Spleen (tissue), 7 donors: ENCODE results near the gene GLT8D1.

Source experiments
- POLR2A ChIP-seq, 3 donors: fragments of 450-650 bp; IDR thresholded peaks; one replicate each; pipeline ENCODE4 v1.5.1; 2017; ENCODE audit warnings: antibody characterized with exemption in 3 of 3, mild to moderate bottlenecking in 1 of 3
- POLR2AphosphoS5 ChIP-seq, 3 donors: sonication (generic); formaldehyde crosslinking; IDR thresholded peaks; one replicate each; pipeline ENCODE4 v1.5.1; 2017; ENCODE audit warnings: antibody characterized with exemption in 3 of 3
- TF ChIP-seq, protein P1 (sequence below), 11 experiments: fragments of 200-600 bp in 7 of 11; fragments of 450-650 bp in 4 of 11; sonication (generic) in 4 of 11; IDR thresholded peaks in 8 of 11; conservative IDR thresholded peaks in 3 of 11; 1 replicate in 7 of 11; 2 replicates in 4 of 11; pipeline versions ENCODE4 v1.4.0 to v1.8.0; 2016 to 2021; ENCODE audit warnings: antibody characterized with exemption in 11 of 11, inconsistent platforms in 4 of 11, mild to moderate bottlenecking in 1 of 11
- donor health status: DM: no; HTN: no; CAD: no; lungs with moderate emphysema.
- donor health status: DM: no; HTN: no; CAD: no.
- donor health status: DM: no; HTN: no; CAD: no.

DNA sequence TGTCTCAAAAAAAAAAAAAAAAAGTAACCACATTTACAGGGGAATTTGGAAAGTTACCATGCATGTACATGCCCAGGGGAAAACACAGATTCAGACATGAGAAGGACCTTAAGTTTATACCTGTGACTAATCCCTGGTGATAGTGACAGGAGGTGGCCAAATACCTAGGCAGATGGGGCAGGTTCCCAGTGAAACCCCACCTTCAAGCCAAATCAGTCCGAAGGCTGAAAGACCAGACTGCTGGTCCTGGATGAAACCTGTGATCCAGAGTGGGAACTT lies 16.1 kb upstream of the GLT8D1 start:
- TF ChIP-seq, protein P1, sequence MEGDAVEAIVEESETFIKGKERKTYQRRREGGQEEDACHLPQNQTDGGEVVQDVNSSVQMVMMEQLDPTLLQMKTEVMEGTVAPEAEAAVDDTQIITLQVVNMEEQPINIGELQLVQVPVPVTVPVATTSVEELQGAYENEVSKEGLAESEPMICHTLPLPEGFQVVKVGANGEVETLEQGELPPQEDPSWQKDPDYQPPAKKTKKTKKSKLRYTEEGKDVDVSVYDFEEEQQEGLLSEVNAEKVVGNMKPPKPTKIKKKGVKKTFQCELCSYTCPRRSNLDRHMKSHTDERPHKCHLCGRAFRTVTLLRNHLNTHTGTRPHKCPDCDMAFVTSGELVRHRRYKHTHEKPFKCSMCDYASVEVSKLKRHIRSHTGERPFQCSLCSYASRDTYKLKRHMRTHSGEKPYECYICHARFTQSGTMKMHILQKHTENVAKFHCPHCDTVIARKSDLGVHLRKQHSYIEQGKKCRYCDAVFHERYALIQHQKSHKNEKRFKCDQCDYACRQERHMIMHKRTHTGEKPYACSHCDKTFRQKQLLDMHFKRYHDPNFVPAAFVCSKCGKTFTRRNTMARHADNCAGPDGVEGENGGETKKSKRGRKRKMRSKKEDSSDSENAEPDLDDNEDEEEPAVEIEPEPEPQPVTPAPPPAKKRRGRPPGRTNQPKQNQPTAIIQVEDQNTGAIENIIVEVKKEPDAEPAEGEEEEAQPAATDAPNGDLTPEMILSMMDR (IDR thresholded peaks at IDR 0.05 in 8 of 11, conservative IDR thresholded peaks at IDR 0.05 in 3 of 11), result no peak
- TF ChIP-seq POLR2A (IDR thresholded peaks at IDR 0.05) (no peak), POLR2AphosphoS5 (IDR thresholded peaks at IDR 0.05) (no peak)
